HG03354 (cell line): Measurements from ENCODE around the gene PRDM11.

Source experiments
- ATAC-seq: cut with Tn5 transposase; IDR thresholded peaks from one replicate; pipeline ENCODE4 v1.9.1; 2021; ENCODE audit warnings: mild to moderate bottlenecking; ENCODE audit not compliant: unreplicated experiment, poor library complexity, severe bottlenecking

The PRDM11 gene

DNA sequence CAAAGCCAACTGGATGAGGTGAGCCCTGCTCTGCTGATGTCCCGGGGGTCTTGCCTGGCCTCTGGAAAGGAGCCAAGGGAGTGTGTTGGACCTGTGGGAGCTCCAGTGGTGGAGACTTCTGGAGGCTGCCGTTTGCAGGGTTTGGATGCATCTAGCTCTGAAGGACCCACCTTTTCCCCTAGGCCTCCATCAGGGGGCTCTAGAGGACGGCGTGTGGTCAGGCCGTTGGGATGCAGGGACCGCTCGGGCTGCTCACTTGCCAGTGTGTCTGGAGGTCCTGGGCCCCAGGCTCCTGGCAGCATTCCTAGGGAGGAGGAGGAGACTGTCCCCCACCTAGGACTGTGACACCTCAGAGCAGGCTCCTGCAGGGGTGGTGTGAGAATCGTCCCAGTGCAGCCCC is 58.3 kb downstream of the PRDM11 start:
- ATAC-seq: no peak

DNA sequence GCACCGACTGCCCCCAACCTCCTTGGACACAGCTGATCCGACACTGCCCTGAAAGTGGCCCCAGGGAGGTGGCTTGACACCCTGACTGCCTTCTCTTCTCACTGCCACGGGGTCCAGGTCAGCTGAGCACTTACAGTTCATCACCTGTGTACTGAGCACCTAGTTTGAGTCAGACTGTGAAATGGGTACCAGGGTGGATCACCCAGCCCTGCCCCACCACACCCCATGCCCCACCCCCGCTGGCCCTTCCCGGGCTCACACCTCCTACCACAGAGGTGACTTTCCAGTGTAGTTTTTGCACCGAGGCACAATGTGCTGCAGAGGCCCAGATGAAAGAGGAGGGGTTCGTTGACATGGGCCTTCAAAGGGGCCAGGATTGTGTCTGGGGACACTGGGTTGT is 59.5 kb downstream of the PRDM11 start:
- no peak for ATAC-seq

DNA sequence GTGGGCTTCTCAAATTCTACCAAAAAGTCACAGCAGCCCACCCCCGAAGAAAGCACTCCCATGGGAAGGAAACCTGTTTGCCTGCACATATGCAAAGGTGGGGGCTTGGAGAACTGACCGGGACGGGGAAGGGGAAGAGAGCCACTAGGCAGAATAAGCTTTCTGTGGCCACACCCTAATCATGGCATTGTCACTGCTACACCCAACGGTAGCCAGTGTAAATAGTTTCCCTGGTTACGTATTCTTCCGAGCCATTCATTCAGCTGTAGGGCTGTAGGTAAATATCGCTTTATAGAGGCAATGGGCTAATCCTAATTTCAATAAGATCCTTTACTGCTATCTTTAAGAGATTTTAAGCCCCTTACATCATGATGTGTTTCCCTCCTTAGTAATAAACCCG is 61.7 kb downstream of the PRDM11 start:
- no peak for ATAC-seq

DNA sequence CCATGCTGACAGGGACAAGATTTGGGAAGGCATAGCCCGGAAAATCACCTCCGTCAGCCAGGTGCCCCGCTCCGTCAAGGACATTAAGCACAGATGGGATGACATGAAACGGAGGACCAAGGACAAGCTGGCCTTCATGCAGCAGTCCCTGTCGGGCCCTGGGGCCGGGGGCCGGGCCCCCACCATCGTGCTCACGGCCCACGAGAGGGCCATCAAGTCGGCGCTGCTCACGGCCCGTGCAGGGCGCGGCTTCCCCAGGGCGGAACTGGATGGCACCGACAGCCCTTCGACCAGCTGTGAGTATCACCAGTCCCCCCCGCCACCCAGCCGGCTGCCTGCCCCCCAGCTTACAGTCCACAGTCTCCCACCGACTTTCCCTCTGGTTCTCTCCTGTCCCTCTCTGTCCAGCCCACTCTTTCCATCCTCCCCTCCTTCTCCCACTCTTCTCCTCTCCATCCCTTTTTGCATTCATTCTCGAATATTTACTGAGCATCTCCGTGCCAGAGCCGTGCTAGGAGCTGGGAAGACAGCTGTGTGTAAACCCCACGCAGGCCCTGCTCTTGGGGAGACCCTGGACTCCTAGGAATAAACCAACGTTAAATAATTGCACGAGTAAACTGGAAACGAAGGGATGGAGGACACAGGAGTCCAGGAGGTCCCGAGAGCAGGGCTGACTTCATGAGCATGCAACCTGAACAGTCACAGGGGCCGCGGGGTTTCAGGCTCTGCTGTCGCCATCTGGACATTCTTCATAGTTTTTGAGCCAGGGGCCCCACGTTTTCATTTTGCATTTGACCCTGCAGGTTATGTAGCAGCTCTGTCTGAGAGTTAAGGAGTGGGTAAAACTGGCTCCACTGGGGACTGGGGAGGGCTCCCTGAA is 62.8 kb downstream of the PRDM11 start:
- no peak for ATAC-seq

DNA sequence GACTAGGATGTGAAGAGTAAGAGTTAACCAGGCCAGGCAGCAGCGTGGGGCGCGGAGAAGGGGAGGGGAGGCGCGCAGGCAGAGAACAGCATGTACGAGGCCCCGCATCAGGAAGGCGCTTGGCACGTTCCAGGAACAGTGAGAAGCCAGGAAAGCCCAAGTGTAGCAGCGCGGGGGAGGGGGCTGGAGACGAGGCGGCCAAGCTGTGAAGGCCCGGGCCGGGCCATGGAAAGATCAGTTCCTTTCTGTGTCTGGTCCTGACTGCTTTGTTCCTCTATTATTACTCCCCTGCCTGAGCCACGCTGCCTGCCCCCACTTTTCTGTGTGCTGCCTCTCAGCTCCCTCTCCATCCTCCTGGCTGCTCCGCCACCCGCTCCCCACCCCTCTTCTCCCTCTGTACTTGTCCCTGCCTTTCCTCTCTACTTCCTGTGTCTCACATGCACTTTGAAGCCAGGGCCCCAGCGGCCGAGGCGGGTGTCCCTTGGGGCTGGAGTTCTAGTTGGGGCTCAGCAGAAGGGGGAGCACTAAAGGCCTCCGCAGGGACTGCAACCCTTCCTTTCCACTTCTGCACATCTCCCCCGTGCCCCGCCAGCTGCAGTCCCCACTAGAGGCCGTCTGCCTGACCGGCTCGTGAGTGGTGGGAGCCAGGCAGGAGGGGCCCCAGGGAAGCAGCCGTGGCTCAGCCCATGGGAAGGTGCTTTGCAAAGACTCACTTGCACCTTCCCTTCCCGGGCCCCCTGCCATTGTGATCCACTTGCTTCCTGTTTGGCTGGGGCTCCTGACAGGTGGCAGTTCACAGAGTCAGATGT is 63.7 kb downstream of the PRDM11 start:
- ATAC-seq: no peak

DNA sequence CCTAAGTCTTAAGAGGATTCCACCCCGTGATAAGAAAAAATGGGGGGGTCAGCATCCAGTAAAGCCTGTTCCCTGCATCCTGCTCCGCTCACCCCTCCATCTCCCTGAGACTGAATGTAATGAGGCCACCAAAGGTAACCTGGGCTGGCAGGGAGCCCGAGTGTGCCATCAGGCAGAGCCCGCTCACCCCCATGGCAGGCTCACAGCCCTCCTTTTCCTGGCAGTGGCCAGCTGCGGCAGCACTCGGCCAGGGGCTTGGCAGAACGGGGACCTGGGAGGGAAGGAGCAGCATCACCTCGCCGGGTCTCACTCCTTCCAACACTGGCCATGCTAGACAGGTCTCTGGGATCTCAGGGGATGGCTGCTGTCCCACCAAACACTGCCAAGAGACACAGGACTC is 64.4 kb downstream of the PRDM11 start:
- no peak for ATAC-seq

DNA sequence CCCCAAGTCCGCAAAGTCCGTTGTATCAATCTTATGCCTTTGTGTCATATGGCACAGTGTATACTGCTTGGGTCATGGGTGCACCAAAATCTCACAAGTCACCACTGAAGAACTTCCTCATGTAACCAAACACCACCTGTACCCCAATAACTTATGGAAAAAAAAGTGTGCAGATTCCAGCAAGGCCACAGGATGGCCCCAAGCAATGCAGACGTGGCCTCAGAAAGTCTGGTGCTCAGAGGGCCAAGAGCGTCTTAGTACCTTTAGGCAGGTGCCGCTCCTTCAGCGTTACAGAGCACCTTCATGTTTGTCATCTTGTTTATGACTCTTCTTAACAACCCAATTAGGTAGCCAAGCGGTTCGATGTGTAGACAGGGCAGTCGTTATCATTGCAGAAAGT is 65.3 kb downstream of the PRDM11 start:
- no peak for ATAC-seq

DNA sequence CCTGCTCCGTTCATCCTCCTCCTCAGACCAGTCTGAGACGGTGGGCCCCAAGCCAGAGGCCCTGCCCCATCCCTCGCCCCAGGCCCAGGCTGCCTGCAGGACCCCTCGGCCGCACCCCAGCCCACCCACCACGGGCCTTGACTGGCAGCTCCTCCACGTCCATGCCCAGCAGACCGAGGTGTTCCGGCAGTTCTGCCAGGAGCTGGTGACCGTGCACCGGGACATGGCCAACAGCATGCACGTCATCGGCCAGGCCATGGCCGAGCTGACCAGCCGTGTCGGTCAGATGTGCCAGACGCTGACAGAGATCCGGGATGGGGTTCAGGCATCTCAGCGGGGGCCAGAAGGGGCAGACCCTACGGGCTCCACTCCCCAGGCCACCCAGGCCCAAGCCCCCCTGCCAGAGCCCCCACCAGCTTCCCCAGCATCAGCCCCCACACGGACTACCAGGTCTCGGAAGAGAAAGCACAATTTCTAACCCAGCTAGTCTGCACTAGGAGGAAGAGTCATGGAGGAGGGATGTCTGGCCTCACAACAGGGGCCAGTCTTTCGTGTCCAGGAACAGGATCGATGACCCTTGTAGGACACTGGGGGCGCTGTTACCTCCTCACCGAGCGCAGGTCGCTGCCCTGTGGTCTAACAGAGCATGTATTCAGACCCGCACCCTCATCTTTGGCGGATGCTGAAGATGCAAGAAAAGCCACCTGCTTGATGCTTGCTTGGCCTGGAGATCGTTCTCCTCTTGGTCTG is 66.3 kb downstream of the PRDM11 start:
- no peak for ATAC-seq

DNA sequence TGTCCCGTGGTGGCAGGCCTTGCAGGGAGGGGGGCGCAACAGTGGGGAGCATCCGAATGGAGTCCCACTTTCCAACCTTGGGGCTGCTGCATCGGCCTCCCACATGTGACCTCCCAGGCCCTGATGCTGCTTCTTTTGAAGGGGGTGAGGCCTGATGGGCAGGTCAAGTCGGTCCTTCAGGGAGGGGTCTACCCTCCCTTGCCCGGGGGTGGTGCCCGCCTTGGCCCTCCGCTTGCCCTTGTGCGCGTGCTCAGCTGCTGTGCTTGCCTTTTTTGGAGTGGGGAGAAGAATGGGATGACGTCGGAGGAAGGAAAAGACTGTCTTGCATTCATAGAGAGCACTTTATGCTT is 66.9 kb downstream of the PRDM11 start:
- ATAC-seq: no peak

DNA sequence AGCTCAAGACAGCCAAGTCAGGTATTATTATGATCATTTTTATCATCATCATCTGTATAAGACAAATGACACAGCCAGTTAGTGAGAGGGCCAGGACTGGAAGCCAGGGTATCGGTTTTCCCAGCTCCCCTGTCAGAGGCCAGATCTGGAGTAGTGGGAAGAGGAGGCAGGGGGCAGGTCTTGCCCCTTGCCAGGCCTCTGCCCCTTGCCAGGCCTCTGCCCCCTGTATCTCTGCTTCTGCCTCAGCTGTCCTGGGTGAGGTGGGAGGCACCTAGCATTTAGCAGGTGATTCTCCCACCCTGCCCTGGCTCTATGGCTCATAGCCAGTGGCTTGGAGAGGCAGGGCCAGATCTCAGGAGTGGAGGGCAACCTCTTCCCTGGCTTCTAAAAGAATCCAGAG is 67.3 kb downstream of the PRDM11 start:
- ATAC-seq: no peak

DNA sequence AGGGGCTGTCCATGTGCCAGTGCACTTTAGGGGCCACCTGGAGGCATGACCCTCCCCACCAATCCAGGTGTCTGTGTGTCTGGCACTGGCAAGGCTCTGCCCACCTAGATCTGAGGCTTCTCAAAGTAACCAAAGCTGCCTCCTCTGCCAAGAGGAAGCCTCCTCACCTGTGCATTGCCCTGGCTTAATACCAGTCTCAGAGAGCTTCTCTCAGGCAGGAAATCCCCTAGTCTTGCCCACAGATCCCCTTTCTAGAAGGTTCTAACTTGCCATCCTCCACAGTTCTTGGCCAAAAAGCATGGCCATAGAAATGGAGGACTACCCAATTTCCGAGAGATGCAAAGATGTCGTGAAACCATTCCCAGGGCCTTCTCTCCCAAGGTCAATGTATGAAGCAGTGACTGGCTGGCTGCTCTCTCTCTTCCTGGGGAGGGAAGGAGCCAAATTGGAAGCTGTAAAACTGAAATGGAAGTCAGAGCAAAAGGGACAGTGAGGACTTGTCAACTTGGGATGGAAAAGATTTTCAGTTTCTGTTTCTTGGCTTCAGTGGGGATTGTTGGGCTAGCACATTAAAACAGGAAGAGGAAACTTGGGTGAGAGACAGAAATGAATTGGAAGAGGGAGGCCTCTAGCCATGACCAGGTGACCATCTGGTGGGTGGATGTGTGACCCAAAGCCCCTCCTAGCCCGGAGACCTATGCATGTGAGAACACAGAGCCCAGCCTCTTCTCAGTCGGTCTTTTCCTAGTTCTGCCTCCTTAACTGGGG is 68.8 kb downstream of the PRDM11 start:
- ATAC-seq: no peak

DNA sequence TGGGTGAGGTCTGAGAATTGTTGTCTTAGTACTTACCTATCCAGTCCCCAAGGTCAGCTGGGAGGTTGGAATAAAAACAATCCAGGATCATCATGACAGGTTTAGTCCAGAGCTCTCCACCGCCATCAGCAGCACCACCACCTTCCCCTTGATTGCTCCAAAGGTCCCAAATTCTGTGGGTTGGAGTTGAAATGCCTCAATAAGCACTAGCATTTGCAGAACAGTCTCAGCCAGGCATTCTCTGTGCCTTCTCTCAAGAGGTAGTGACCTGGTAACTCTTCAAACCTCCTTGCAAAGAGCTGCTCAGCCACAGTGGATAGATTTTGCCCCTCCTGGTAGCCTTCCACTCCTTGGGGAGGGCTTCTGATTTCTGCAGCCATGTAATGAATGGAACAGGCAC is 69.6 kb downstream of the PRDM11 start:
- ATAC-seq: no peak

DNA sequence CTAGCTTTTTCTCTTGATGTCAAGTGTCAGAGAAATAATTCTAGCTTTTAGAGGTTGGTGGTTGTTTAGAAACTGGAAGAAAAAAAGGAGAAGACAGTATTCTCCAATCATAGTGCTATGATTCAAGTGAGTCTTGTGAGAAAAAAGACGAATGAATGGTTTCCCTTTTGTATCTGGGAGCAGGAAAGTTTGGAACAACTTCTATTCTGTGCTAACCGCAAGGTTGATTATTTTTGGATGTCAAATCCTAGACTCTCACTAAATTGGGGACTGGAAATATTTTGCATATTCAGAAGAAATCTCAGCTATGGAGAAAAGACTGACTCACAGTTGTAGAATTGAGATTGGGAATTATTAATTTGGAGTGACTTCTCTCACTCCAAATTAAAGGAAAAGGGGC is 70.5 kb downstream of the PRDM11 start:
- ATAC-seq: no peak

DNA sequence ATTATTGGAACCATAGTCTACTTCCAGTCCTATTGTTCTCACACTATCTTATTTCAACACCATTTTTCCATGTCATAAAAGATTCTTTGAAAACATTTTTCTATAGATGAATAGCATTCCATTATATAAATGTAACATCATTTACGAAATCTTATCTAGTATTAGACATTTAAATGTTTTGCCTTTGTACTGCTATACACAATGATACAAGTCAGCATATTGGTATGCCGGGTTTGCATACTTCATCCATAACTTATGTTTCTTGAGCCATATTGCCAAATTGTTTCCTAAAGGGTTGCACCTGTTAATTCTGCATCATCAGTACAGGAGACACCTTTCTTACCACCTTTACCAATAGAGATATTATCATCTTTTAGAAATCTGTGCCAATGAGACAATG is 71.6 kb downstream of the PRDM11 start:
- ATAC-seq: no peak

DNA sequence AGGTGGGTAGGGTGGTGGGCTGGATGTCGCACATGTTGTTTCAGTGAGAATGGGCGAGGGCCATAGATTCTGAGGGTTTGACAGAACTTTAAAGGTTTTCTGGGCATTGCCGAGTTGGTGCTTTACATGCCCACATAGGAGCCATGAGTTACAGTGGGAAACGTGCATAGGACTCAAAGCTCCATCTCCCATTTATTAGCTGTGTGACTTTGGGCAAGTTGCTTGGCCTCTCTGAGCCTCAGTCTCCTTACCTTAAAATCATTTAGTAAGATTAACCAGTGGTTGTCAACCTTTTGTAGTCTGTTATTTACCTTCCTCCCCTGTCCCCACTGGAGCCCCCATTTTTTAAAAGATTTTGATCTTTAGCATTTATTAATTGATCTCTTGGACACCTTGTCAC is 72.3 kb downstream of the PRDM11 start:
- ATAC-seq: no peak

DNA sequence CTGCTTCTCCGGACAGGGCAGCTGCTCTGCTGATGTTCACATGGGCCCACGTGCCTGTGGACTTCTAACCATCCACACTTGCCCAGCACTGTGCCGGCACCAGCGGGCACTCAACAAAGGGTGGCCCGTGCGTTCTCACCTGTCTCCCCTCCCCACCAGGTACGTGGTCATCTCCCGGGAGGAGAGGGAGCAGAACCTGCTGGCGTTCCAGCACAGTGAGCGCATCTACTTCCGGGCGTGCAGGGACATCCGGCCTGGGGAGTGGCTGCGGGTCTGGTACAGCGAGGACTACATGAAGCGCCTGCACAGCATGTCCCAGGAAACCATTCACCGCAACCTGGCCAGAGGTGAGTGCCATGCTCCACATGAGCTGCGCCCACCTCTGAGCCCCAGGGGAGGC is 73.0 kb downstream of the PRDM11 start:
- ATAC-seq: no peak

DNA sequence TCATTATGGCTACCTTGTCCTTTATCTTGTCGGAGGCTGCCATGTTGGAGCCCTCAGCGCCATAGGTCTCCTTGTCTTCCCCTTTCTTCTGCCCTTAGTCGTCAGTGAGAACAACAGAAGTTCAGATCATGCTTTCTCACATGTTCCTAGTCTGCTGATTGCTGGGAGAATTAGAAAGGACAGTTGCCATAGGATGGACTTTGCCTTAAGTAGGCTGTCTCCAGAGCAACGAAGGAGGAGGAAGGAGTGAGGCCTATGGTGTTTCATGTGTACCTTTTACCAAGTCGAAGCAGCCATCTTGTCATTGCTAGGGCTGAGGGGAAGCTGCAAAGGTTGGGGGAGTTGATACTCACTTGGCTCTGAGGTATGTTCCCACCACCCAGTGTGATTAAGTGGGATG is 77.1 kb downstream of the PRDM11 start:
- no peak for ATAC-seq

DNA sequence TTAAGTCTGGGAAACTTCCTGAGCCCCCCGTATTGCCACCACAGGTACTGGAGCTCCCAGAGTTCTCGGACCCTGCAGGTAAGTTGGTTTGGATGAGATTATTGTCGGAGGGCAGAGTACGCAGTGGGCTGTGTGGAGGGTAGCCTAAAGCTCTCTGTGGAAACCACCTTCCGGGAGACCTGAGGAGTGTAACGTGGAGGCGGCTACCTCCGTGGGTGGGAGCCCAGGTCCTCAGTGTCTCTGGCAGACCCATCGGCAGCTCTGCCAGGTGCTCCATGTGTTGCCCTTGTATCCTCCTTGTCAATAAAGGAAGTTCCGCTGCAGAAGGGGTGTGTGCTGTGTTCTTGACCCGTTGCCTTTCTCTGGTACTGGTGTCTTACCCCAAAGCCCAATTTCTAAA is 78.3 kb downstream of the PRDM11 start:
- ATAC-seq: no peak

DNA sequence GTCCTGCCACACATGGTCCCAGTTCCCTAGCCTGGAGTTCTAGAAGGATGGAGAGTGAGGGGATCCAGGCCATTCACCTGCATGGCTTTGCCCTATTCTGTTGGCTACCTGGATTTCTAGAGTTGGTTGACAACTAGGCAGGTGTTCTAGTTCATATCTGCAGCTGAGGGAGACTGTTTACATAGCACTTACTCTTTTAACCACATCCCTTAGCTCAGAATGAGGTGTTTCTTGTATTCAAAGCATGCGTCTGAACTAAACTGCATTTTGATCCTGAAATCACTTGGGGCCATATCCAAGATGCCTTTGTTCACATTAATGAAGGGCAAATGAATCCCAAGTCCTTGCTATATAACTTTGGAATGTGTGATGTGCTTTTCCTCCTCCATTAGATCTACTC is 78.8 kb downstream of the PRDM11 start:
- ATAC-seq: no peak
